Keratinocyte (primary cell): Measurements from ENCODE around the gene FOXL3.

Experiments
- CTCF ChIP-seq, 3 experiments: IDR thresholded peaks in 1 of 3; conservative IDR thresholded peaks in 1 of 3; optimal IDR thresholded peaks in 1 of 3; 2 replicates in 2 of 3; 3 replicates in 1 of 3; pipeline versions ENCODE3 to v1.5.1; 2011; ENCODE audit warnings: low read length in 3 of 3, mild to moderate bottlenecking in 3 of 3, moderate library complexity in 2 of 3, control low read depth in 1 of 3, inconsistent platforms in 1 of 3; ENCODE audit not compliant: insufficient read depth in 2 of 3; ENCODE audit errors: extremely low read depth in 1 of 3
- EZH2 ChIP-seq: IDR thresholded peaks from one replicate; pipeline ENCODE4 v1.6.1; 2012; ENCODE audit warnings: inconsistent platforms, mild to moderate bottlenecking, low read length, moderate library complexity

- no peak for TF ChIP-seq CTCF (optimal IDR thresholded peaks at IDR 0.05 in 1 of 3, IDR thresholded peaks at IDR 0.05 in 1 of 3, conservative IDR thresholded peaks at IDR 0.05 in 1 of 3; ENCODE audit: extremely low read depth in 1 of 3, insufficient read depth in 2 of 3, low read length in 3 of 3)
- TF ChIP-seq EZH2, result no peak
Observed at GRCh38 chr7:280461-280860, 9.5 kb upstream of the FOXL3 start.
